Left ventricle myocardium superior (tissue), 1 donor: ENCODE data around the gene ARHGAP10. TPM values are rescaled to one million over a fixed set of nuclear protein-coding genes. Genes with fewer than 3 reads are reported as not detected.

Source experiments
- ATAC-seq: fragments of 200-7000 bp; cut with Tn5 transposase; one replicate; pipeline ENCODE4 v1.9.1; 2020; ENCODE audit warnings: mild to moderate bottlenecking, moderate library complexity
- DNase-seq: peaks from one replicate; pipeline ENCODE4 v3.0.0-alpha.2; 2020
- intact Hi-C: fragments of 100-400 bp; cut with micrococcal nuclease; formaldehyde crosslinking; loops from one replicate; pipeline ENCODE4 v1.11.0; 2022
- total RNA-seq: library from RNA; stranded (reverse); fragmentation: NEBNext Ultra II Directional; extraction: Animal tissue kit (Norgen Biotek cat#: 25700); gene quantifications from one replicate; pipeline ENCODE4 v1.2.1, GENCODE V29; 2021
- donor health status: DM: no; HTN: yes; CAD: no; lungs with severe emphysema.

The ARHGAP10 gene
- total RNA-seq, 1 donor from 2014 or later: 69.2 TPM

DNA sequence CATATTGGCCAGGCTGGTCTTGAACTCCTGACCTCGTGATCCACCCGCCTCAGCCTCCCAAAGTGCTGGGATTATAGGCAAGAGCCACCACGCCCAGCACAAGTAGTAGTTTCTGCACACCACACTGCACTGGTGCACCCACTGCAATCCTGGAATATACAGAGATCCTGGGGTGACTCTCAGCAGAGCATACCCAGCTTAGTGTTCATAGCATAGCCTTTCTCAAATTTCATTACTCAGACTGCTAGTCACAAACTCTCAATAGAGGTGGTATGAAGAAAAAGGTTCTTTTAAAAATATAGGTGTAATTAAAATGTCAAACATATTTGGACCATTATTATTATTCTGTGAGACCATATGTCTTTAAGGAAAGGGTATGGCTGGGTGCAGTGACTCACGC lies 6.2 kb upstream of the ARHGAP10 start:
- intact Hi-C loops: no loop called here
- DNase-seq (no peak), ATAC-seq (no peak)

DNA sequence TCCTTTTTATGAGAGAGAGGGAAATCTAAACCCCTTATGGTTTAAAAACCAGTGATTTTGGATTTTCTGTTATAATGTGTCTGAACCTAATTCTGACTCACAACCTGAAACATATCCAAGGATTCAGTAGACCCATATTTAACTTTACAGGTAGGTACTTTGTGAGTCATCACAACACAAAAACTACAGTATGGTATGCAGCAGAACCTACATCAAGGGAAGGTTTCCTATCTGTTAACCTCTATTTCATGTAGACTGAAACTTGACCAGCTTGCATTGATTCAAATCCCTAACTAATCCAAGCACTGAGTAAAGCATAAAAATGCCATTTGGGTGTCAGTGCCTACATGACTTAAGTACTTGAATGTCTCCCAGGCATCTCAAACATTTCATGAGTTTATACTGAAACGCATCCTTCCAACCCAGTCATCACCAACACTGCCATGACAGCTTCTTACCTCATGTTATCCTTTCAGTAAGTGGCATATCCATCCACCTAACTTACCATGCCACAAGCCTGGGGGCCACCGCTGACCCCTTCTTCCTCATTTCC lies 4.3 kb upstream of the ARHGAP10 start:
- intact Hi-C loops: no loop called here
- ATAC-seq (no peak), DNase-seq (no peak)

DNA sequence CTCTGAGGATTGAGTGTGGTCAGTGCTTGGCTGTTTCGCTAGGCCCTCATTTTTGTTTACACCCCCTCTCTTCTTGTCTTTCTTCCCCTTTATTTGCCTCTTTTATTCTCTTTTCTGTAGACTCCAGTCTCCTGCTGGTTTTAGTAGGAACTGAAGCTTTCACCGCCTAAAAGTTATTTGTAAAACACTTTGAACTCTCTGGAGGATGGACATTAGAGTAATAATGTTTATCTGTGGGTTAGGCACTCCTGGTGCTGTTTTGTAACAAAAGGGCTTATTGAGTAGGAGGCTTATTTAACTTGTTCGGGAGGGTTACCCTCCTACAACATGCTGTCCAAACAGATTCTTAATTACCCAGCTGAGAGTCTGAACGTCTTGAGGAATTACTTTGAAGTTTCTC lies 1.6 kb upstream of the ARHGAP10 start:
- intact Hi-C loops: no loop called here
- ATAC-seq: no peak
- DNase-seq: no peak

DNA sequence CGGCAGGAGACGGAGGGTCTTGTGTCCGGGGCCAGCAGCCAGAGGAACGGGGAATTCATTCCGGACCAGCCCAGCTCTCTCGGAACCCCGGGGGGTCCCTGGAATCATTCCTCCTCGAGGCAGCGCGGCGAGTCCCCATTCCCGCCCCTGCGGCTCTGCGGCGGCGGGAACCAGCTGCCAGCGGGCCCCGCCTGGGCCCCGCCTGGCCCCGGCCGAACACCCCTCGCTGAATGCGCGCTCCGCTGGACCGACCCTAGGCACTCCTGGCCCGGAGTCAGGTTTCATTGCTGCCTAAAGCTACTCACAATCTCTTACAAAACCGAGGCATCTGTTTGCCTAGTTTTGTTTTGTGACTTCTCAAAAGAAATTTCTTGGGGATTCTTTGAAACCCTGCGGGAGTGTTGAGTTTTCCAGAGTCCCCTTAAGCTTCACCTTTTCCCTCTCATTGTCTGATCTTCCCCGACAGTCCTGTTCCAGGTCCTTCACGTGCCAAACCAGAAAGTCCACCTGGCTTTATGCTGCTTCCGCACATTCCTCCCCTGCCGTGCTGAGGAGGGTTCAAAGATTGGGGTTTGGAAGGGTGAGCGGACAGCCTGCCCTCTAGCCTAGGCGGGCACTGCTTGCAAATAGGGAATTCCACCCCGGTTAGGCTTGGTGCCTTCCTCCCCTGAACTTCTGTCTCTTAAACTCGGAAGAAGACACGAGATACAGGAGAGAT lies 789 bp downstream of the ARHGAP10 start:
- intact Hi-C loops: no loop called here
- ATAC-seq (peak; percentile 70), DNase-seq (peak; percentile 69)

DNA sequence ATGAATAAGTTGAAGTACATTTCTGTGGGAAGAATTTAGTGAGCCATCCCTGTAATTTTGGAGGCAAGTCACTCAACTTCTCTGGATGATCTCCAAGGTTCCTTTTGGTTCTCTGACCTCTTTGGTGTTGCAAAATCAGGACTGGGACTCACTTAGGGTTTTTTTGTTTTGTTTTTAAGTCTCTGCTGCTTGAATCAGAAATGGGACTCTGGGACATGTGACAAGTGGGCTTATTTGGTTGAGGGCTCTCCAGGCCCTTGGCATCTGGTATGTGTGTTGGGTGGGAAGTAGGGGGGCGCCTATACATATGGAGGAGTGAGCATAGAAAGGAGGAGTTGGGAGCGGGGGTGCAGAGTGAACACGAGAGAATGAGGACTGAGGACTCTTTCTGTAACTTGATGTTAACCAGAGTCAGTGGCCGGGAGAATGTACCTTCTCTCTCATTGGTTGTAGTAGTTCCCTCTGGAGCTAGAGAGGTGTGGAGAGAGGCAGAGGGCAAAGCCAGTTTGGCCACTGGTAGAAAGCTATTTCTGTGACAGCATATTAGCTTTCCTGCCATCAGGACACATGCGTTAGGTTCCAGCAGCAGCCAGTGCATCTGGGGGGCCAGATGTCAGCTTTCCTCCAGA lies 1.9 kb downstream of the ARHGAP10 start:
- ATAC-seq: peak; percentile 60
- intact Hi-C loops: no loop called here
- peak; percentile 39 for DNase-seq

DNA sequence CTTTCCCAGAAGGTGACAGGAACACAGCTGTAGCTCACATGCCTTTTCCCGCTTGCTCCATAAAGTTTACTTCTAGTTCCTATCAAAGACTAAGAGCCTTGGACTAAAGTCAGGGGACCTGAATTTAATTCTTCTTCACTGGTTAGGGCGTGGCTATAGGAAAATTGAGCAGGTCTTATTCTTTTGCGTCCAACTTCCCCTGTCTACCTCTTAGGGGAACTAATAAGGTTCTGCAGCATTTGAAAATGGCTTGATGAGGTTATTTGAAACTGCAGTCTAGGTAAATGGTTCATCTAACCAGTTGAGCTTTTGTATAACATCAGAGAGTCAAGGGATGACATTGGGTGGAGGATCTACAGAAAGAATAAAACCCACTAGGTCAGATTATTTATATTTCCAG lies 2.6 kb downstream of the ARHGAP10 start:
- ATAC-seq (no peak), DNase-seq (no peak)
- intact Hi-C loops: no loop called here

DNA sequence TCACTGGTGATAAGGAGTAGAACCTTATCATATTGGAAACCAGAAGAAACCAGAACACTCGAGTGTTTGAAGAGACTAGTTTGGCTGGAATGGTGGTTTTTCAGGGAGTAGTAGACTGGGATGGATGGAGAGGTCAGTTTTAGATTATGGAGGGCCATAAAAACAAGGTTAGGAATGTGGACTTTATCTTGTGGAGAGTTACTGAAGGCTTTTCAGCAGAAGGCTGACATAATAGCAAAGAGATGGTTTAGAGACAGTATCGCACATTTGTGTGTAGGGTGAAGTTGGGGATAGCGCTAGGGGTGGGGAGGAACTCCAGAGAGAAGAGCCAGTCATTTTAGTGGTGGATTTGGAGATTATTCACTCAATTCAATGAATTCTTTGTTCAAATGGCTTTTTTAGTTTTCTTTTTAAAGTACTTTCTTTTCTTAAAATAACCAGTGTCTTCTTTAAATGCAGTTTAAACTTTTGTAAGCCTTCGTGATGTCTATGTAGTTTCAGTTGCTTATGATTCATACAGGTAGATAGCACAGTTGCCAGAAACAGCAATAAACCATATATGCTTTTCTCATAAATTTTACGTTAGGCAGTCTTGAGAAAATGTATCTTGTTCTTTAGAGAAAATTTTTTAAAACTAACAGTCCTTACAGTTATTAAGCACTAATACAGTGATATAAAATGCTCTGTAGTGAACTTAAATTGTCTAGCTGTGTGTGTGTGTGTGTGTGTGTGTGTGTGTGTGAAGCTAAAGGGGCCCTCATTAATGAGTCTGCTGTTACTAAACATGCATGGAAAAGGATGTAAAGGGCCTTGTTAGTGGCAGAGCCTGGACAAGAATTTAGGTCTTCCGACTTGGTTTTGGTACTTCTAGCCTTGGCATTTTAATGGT lies 3.8 kb downstream of the ARHGAP10 start:
- ATAC-seq: no peak
- DNase-seq: no peak
- intact Hi-C loops: no loop called here

DNA sequence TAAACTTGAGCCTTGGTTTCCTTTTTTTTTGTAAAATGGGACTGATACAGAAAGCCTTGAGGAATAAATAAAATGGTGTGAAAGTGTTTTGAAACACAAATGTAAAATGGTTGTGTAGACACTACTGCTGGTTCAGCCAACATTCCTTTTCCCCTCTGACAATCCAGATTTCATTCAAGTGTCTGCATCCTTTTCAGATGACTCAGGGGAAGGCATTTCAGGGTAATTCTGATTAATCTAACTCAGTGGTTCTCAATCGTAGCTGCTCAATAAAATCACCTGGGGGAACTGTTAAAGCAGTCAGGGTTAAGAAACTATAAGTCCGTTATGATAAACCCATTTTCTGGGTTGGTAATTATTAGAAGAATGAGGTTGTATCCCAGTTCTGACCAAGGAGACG lies 4.6 kb downstream of the ARHGAP10 start:
- ATAC-seq (no peak), DNase-seq (no peak)
- intact Hi-C loops: no loop called here

DNA sequence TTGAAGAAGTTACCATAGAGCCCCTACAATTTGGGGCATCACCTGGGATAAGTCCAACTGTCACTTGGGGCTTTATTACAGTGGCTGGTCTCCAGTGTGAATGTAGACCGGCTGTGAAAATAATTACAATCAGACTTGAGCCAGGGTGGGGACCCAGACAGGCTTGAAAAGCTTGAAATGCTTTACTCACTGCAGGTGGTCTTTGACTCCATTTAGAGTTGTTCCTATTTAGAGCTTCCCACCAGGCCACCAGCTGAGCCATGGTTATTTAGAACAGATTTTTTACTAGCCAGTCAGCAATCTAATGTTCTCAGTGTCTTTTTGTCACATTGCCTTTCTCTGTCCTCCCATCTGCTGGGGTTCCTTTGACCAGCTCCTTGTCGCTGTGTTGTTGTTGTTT lies 5.7 kb downstream of the ARHGAP10 start:
- DNase-seq: no peak
- intact Hi-C loops: no loop called here
- no peak for ATAC-seq

DNA sequence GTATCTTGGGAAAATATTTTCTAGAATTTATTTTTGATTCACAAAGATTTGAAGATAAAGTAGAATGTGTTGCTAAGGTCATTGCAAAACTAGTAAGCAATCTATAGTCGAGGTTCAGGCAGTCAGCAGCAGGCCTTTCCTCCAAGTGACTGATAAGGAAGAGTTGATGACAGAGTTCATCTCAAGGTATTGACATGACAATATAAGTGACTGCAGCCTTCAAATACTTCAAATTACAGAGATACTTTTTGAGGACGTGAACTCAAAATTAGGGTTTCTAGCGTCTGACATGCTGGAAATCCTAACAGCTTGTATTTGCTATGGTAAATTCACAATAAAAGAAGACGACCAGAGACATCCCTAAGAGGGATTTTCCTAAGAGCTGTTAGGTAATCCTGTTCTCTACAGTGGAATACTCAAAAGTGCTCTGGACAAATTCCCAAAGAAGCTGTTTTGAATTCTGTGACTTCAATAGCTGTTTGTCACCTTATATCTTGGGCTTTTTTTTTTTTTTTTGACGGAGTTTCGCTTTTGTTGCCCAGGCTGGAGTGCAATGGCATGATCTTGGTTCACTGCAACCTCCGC lies 7.4 kb downstream of the ARHGAP10 start:
- DNase-seq (no peak), ATAC-seq (peak; percentile 33)
- intact Hi-C loops: no loop called here

DNA sequence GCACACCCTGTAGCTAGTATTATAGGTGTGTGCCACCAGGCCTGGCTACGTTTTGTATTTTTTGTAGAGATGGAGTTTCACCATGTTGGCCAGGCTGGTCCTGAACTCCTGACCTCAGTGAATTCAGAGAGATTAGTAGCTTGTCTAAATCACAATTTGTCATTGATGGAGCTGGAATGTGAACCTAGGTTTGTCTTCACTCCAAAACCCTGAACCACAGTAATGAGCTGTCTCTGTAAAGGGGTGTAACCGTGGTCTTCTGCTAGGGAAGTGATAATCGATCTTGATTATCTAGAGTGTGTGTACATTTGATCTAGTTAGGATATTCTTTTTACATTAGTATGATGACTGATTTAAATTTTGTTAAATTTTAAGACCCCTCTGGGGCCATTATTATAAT lies 8.3 kb downstream of the ARHGAP10 start:
- no peak for DNase-seq
- intact Hi-C loops: no loop called here
- no peak for ATAC-seq

DNA sequence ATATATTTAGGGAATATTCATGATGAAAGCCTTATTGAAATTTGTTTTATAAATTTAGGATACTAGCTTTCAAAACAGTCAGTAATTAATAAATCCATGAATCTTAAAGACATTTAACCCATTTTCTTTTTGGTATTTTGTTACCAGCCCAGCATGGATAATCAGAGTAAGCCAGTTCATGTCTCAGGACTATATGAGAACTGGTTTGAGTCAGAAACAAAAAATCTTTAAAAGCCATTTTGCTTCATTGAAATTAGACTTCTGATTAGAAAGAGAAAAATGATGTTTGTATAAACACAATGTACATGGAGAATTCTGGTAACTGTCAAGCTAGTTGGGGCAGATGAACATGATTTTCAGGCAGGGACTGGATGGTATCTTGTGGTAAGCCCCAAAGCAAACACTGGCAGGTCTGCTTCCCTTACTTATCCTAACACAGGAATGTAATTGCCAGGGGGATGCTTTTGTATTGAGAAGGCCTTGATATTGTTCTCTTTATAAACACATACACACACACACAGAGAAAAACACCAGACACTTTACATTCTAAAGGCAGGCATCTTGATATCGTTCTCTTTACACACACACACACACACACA lies 9.4 kb downstream of the ARHGAP10 start:
- ATAC-seq: no peak
- no peak for DNase-seq
- intact Hi-C loops: no loop called here

DNA sequence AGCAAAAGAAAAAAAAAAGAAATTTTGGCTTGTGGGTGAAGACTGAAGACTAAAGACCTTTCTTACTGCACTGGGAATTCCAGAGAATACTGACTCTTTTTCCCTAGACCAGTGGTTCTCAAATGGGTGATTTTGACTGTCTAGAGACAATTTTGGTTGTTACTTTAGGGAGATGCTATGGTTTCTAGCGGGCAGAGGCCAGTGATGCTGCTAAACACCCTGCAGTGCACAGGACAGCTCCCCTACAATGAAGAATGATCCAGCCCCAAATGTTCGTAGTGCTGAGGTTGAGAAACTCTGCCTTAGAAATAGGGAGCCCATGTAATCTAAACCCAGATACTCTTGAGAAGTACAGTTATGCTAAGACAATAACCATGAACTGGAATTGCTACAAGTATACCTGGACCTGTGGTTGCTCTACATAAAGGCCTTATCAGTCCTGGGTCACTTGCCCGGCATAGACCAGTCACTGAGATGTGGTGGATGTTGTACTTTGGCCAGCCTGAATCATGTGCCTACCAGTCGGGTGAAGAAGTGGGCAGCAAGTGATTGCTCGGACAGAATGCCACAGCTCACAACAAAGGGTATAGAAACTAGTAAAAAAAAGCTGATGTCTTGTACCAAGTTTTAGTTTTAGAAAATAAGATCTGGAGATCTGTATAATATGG lies 16.0 kb downstream of the ARHGAP10 start:
- ATAC-seq: peak; percentile 72
- intact Hi-C loops: no loop called here

DNA sequence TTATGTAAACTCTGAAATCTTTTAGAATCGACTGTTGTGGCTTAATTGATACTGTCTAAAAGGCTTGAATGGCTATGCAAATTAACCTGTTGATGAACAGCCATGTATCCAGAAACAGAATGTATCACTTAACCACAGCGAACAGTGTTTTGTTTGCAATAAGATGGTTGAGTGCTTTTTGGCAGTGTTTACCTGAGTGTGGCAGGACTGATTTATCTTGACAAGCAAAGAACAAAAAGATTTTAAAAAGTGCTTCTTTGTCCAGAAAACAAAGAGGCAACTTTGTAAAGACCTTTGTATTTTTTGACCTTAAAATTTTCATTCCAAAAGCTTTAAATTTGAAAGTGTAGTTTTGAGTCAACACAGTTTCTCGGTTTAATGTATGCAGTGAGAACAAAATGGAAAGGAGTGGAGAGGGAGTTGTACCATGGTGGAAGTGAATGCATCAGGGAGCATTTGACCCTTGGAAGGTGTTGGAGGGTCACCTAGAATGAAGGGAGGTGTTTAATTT lies 18.0 kb downstream of the ARHGAP10 start:
- no peak for ATAC-seq
- intact Hi-C loops: no loop called here

More for the DNA sequence above, 16.0 kb downstream of the ARHGAP10 start:
- DNase-seq: no peak

DNA sequence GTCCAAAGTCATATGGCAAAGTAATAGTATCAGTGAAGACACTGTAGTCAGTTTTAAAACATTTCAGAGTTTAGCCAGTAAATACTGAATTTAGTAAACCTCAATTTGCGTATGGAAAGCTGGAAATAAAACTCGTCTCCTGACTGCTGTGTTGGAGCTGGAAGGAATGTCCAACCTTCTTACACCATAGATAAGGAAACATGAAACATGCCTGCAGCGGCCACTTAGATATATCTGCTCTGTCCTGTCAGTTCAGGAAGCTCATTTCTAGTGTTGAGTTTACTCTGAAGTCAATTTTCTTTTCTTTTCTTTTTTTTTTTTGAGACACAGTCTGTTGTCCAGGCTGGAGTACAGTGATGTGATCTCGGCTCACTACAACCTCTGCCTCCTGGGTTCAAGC lies 21.2 kb downstream of the ARHGAP10 start:
- intact Hi-C loops: no loop called here
- ATAC-seq (peak; percentile 45), DNase-seq (no peak)

More for the DNA sequence above, 18.0 kb downstream of the ARHGAP10 start:
- no peak for DNase-seq

DNA sequence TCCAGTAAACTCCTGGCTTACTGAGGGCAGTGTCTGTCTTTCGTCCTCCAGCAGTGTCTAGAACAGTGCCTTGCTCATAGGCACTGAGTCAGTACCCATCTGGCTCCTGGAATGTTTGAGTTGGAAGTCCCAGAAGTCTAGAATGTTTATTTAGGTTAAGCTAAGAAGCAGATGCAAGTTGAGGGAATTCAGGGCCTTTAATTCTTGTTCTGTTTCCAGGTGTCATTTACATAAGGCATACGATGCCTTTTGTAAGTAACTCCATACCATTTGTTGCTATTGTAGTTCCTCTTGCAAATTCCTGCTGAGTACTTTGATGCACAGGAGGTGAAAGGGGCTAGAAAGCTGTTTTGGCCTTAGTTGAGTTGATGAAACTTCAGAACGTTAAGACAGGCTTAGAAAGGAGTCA lies 22.2 kb downstream of the ARHGAP10 start:
- DNase-seq: no peak
- intact Hi-C loops: no loop called here
- ATAC-seq: peak; percentile 11

DNA sequence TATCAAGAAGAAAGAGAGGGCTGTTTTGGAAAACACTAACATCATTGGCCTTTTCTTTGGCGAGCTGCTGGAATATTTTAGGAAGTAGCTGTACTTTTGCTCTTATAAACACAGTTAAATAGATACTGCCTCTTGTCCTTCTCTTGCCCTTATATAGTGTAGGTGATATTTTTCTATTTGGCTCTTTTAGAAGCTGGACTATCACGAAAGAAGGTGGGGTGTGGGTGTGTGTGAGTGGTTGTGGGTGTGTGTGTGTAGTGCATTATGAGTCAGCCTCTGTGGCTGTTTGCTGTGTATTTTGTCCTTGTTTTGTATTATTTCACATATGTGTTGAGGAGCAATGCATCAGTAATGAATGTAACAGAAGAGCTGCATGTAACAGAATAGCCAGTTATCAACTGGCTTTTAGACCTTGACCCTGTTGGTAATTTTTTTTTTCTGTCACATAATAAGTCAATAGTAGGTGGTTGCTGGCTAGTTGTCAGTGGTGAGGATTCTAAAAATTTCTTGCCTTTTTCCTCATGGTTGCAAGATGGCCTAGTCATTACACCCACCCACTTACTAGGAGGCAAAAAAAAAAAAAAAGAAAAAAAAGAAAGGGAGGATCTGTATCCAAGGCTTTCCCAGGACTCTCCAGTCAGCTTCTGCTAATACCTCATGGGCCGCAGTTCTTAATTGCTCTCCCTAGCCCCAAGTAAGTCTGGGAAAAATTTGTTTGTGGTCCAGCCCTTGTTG lies 23.8 kb downstream of the ARHGAP10 start:
- intact Hi-C loops: no loop called here
- DNase-seq (no peak), ATAC-seq (peak; percentile 32)

DNA sequence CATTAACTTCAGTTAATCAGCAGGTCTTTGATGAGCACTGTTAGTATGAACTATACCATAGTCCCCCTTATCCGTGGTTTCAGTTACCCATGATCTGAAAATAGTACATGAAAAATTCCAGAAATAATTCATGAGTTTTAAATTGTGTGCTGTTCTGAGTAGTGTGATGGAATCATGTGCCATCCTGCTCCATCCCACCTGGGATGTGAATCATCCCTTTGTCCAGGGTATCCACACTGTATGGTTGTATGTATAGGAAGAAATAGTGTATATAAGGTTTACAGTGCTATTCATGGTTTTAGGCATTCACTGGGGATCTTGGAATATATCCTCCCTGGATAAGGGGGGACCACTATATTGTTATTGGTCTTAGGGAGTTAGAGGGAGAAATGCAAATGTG lies 24.5 kb downstream of the ARHGAP10 start:
- intact Hi-C loops: no loop called here
- DNase-seq (no peak), ATAC-seq (no peak)
